OCI-LY7 (cell line): ENCODE measurements around the gene EHF. TPM values are rescaled to one million over a fixed set of nuclear protein-coding genes. Genes with fewer than 3 reads are reported as not detected.

Source experiments
- BruUV-seq: library from RNA; stranded (reverse); fragments of 400-500 nt; replicated peaks from 2 replicates; lab custom pipeline; 2021; lab: Mats Ljungman, UMichigan
- CTCF ChIA-PET: fragments of 300-600 bp; sonication (Branson Sonifier 250); formaldehyde crosslinking; loops from one replicate; lab custom pipeline; 2022; ENCODE audit warnings: antibody characterized with exemption; ENCODE audit not compliant: unreplicated experiment; lab: Charles Lee
- POLR2A ChIA-PET: fragments of 300-600 bp; sonication (Branson Sonifier 250); formaldehyde crosslinking; loops from one replicate; lab custom pipeline; 2022; ENCODE audit warnings: antibody characterized with exemption; lab: Charles Lee
- DNase-seq: peaks from one replicate; pipeline ENCODE4 v3.0.0-alpha.2; 2015; ENCODE audit warnings: low spot score
- H2AFZ ChIP-seq: fragments of 200-600 bp; sonication (generic), shearing (Covaris generic); 2 replicates; pipeline ENCODE4 v1.6.1; 2014; ENCODE audit warnings: mild to moderate bottlenecking, antibody characterized with exemption, low read length, moderate library complexity
- H3K27ac ChIP-seq: fragments of 200-600 bp; sonication (generic); 2 replicates; pipeline ENCODE4 v1.5.1; 2014; ENCODE audit warnings: mixed run types, low read depth, mild to moderate bottlenecking, moderate library complexity, low read length, inconsistent platforms; ENCODE audit not compliant: poor library complexity, severe bottlenecking
- H3K36me3 ChIP-seq: fragments of 200-600 bp; sonication (generic); 2 replicates; pipeline ENCODE4 v1.6.1; 2014; ENCODE audit warnings: mild to moderate bottlenecking, antibody characterized with exemption, low read length, moderate library complexity, mixed read lengths; ENCODE audit not compliant: insufficient read depth
- H3K4me1 ChIP-seq: fragments of 200-600 bp; sonication (generic); 2 replicates; pipeline ENCODE4 v1.5.1; 2014; ENCODE audit warnings: mild to moderate bottlenecking, low read length; ENCODE audit not compliant: insufficient read depth, poor library complexity, severe bottlenecking
- H3K4me2 ChIP-seq: fragments of 200-600 bp; sonication (generic); 2 replicates; pipeline ENCODE4 v1.6.1; 2014; ENCODE audit warnings: mild to moderate bottlenecking, low read length
- H3K4me3 ChIP-seq: fragments of 200-600 bp; sonication (generic); 2 replicates; pipeline ENCODE4 v1.5.1; 2014; ENCODE audit warnings: mild to moderate bottlenecking, low read depth, low read length; ENCODE audit not compliant: poor library complexity, severe bottlenecking
- H3K79me2 ChIP-seq: fragments of 200-600 bp; sonication (generic); 2 replicates; pipeline ENCODE4 v1.6.1; 2016; ENCODE audit warnings: low read depth, mild to moderate bottlenecking, low read length, moderate library complexity, mixed read lengths; ENCODE audit not compliant: insufficient read depth
- H3K9me2 ChIP-seq: fragments of 200-600 bp; sonication (generic); 2 replicates; pipeline ENCODE4 v1.6.1; 2016; ENCODE audit warnings: mild to moderate bottlenecking, low read length, mixed read lengths; ENCODE audit not compliant: insufficient read depth
- H3K9me3 ChIP-seq: fragments of 200-600 bp; sonication (generic); 2 replicates; pipeline ENCODE4 v1.6.1; 2014; ENCODE audit warnings: mild to moderate bottlenecking, mixed run types, low read length, mixed read lengths
- H4K20me1 ChIP-seq: fragments of 200-600 bp; sonication (generic); 2 replicates; pipeline ENCODE4 v1.6.1; 2014; ENCODE audit warnings: mild to moderate bottlenecking, antibody characterized with exemption, low read length, moderate library complexity, mixed read lengths; ENCODE audit not compliant: insufficient read depth
- CTCF ChIP-seq: fragments of 200-600 bp; sonication (generic); conservative IDR thresholded peaks from 2 replicates; pipeline ENCODE4 v1.5.1; 2014; ENCODE audit warnings: mild to moderate bottlenecking, antibody characterized with exemption, low read length, moderate library complexity, mixed read lengths
- EZH2phosphoT487 ChIP-seq: fragments of 200-600 bp; sonication (generic); IDR thresholded peaks from 2 replicates; pipeline ENCODE4 v1.6.1; 2018; ENCODE audit warnings: low read depth, borderline replicate concordance, mild to moderate bottlenecking, mixed run types, antibody characterized with exemption, low read length, moderate library complexity, mixed read lengths
- intact Hi-C: fragments of 100-400 bp; cut with micrococcal nuclease; formaldehyde crosslinking; loops from one replicate; pipeline ENCODE4 v1.10.0; 2022; ENCODE audit not compliant: unreplicated experiment
- total RNA-seq, 2 experiments: library from RNA; depleted of rRNA in 1 of 2; stranded (reverse); fragments of >200 nt in 1 of 2; shearing (Covaris generic) in 1 of 2; gene quantifications; 2 replicates each; pipeline ENCODE4 v1.2.3, GENCODE V29; 2014 to 2022

The EHF gene
- total RNA-seq, 2 experiments from 2014 or later, result not detected

GRCh38 chr11:34665077-34665835, 44.4 kb downstream of the EHF start:
- no peak overlapping the region for H2AFZ ChIP-seq
- no peaks in the 10 kb centered on the region for H3K9me3 ChIP-seq
- TF ChIP-seq CTCF (no peak), EZH2phosphoT487 (no peak)
- CTCF ChIA-PET, result no interaction called here
- no peak overlapping the region for H3K4me2 ChIP-seq
- H3K27ac ChIP-seq, result no peak overlapping the region
- no peak for DNase-seq
- BruUV-seq, result no TSS peak
- no peaks in the 10 kb centered on the region for H4K20me1 ChIP-seq
- no peaks in the 10 kb centered on the region for H3K36me3 ChIP-seq
- intact Hi-C loops, result no loop called here
- H3K4me1 ChIP-seq, result no peaks in the 10 kb centered on the region
- no peaks in the 10 kb centered on the region for H3K79me2 ChIP-seq
- H3K4me3 ChIP-seq, result no peak overlapping the region
- H3K9me2 ChIP-seq, result no peaks in the 10 kb centered on the region
- POLR2A ChIA-PET, result interaction anchor here (0.6 kb wide), 1 partner anchor 341 kb away, joined by 6 read pairs; no protein-coding TSS in a partner anchor

- Histone ChIP-seq H2AFZ (no peak overlapping the region), H3K4me3 (no peak overlapping the region), H3K4me2 (no peak overlapping the region), H4K20me1 (no peaks in the 10 kb centered on the region), H3K79me2 (no peaks in the 10 kb centered on the region), H3K27ac (no peak overlapping the region), H3K4me1 (no peaks in the 10 kb centered on the region), H3K36me3 (no peaks in the 10 kb centered on the region), H3K9me2 (no peaks in the 10 kb centered on the region), H3K9me3 (no peaks in the 10 kb centered on the region)
- BruUV-seq, result no TSS peak
- intact Hi-C loops, result no loop called here
- POLR2A ChIA-PET, result no interaction called here
- TF ChIP-seq EZH2phosphoT487 (no peak), CTCF (no peak)
- no peak for DNase-seq
- CTCF ChIA-PET, result no interaction called here
Measured at GRCh38 chr11:34667810-34668582, 47.1 kb downstream of the EHF start.
